SU-DHL-6 (cell line): Measurements from ENCODE around the gene CXorf38.

ENCODE experiments used
- H2AFZ ChIP-seq: fragments of 200-600 bp; sonication (generic); 2 replicates; pipeline ENCODE4 v1.6.1; 2014; ENCODE audit warnings: low read depth, mild to moderate bottlenecking, moderate library complexity, mixed read lengths, antibody characterized with exemption, low read length; ENCODE audit not compliant: severe bottlenecking
- H3F3A ChIP-seq: fragments of 200-600 bp; shearing (Covaris generic); 2 replicates; pipeline ENCODE4 v1.6.0; 2016; ENCODE audit warnings: antibody characterized with exemption, mild to moderate bottlenecking; ENCODE audit not compliant: insufficient read depth
- H3K27ac ChIP-seq: fragments of 200-600 bp; sonication (generic); 2 replicates; pipeline ENCODE4 v1.5.1; 2016; ENCODE audit warnings: low read depth, mild to moderate bottlenecking, low read length, moderate library complexity, mixed read lengths
- H3K27me3 ChIP-seq: fragments of 200-600 bp; sonication (generic), shearing (Covaris generic); 2 replicates; pipeline ENCODE4 v1.6.0; 2014; ENCODE audit warnings: mild to moderate bottlenecking, low read length
- H3K36me3 ChIP-seq: fragments of 200-600 bp; sonication (generic); 2 replicates; pipeline ENCODE4 v1.6.1; 2014; ENCODE audit warnings: mild to moderate bottlenecking, low read length, mixed read lengths
- H3K4me2 ChIP-seq: fragments of 300-600, 200-600 bp; shearing (Covaris generic), sonication (generic); 2 replicates; pipeline ENCODE4 v1.6.0; 2014; ENCODE audit warnings: low read length, low read depth, mild to moderate bottlenecking; ENCODE audit not compliant: poor library complexity, severe bottlenecking
- H3K4me3 ChIP-seq: fragments of 200-600 bp; sonication (generic); 2 replicates; pipeline ENCODE4 v1.5.1; 2014; ENCODE audit warnings: antibody characterized with exemption, low read length, mild to moderate bottlenecking, mixed read lengths; ENCODE audit not compliant: insufficient read depth, poor library complexity, severe bottlenecking
- H3K79me2 ChIP-seq: fragments of 200-600 bp; sonication (generic); 2 replicates; pipeline ENCODE4 v1.6.1; 2014; ENCODE audit warnings: mild to moderate bottlenecking, low read length, moderate library complexity; ENCODE audit not compliant: insufficient read depth
- H3K9ac ChIP-seq: fragments of 200-600 bp; sonication (generic); 2 replicates; pipeline ENCODE4 v1.7.0; 2014; ENCODE audit warnings: mild to moderate bottlenecking, low read length
- H3K9me2 ChIP-seq: fragments of 200-600 bp; sonication (generic); replicated peaks from 2 replicates; pipeline ENCODE4 v1.6.1; 2014; ENCODE audit warnings: low read length; ENCODE audit not compliant: insufficient read depth
- H3K9me3 ChIP-seq: fragments of 200-600 bp; sonication (generic); 2 replicates; pipeline ENCODE4 v1.6.1; 2014; ENCODE audit warnings: low read length, mixed read lengths; ENCODE audit not compliant: insufficient read depth
- H4K20me1 ChIP-seq: fragments of 200-600 bp; sonication (generic); 2 replicates; pipeline ENCODE4 v1.6.1; 2014; ENCODE audit warnings: low read depth, mild to moderate bottlenecking, antibody characterized with exemption, low read length, moderate library complexity, mixed read lengths
- CTCF ChIP-seq: fragments of 200-600 bp; sonication (generic); IDR thresholded peaks from one replicate; pipeline ENCODE4 v1.5.1; 2017; ENCODE audit warnings: antibody characterized with exemption, mild to moderate bottlenecking, low read length, moderate library complexity; ENCODE audit not compliant: insufficient read depth, poor library complexity, severe bottlenecking
- EZH2phosphoT487 ChIP-seq: fragments of 200-600 bp; sonication (generic), shearing (Covaris generic); conservative IDR thresholded peaks from 2 replicates; pipeline ENCODE4 v1.6.1; 2018; ENCODE audit warnings: mild to moderate bottlenecking, antibody characterized with exemption, low read length, moderate library complexity, mixed read lengths

Gene CXorf38

GRCh38 chrX:40687169-40687568 lies 39.8 kb upstream of the CXorf38 start:
- no peaks in the 10 kb centered on the region for H3K9me2 ChIP-seq
- no peaks in the 10 kb centered on the region for H3F3A ChIP-seq
- no peaks in the 10 kb centered on the region for H3K27me3 ChIP-seq
- H4K20me1 ChIP-seq, result no peaks in the 10 kb centered on the region
- H3K79me2 ChIP-seq, result no peaks in the 10 kb centered on the region
- no peak overlapping the region for H3K4me2 ChIP-seq
- TF ChIP-seq CTCF (no peak), EZH2phosphoT487 (no peak)
- H2AFZ ChIP-seq, result no peak overlapping the region
- H3K4me3 ChIP-seq, result no peak overlapping the region
- peaks cover 5% of the 10 kb centered on the region; the same call in 1 of the 2 replicates for H3K36me3 ChIP-seq
- no peak overlapping the region for H3K9ac ChIP-seq
- H3K9me3 ChIP-seq, result no peaks in the 10 kb centered on the region
- no peak overlapping the region for H3K27ac ChIP-seq

DNA sequence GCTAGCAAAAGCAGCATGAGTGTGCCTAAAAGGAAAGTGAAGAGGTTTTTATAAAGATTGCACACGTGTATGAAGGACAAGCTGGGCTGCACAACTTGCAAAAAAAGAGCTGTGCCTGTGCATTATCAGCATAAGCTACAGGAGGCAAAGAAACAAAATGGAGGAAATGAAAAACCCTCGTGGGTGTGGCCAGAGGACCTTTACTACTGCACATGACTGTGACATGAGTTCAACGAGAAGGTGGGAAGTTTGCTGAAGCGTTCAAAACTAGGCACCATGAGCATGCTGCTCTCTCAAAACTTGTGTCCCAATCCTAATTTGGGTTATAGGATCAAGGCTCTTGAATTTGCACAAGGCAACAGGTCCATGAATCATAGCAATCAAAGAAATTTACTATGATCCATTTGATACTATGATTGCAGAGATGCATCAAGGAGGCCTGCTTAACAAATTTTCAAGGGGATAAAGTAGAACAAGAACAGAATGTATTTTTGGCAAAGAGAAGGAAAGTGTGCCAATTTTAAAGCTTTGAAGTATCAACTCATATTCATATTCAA lies 38.1 kb upstream of the CXorf38 start:
- Histone ChIP-seq H3K4me3 (no peak overlapping the region), H3K9ac (no peak overlapping the region), H2AFZ (no peak overlapping the region), H3K9me2 (no peaks in the 10 kb centered on the region), H3K27ac (no peak overlapping the region), H3K9me3 (no peaks in the 10 kb centered on the region), H3K27me3 (no peaks in the 10 kb centered on the region), H3K36me3 (peaks cover 7% of the 10 kb centered on the region; the same call in 1 of the 2 replicates), H3F3A (no peaks in the 10 kb centered on the region), H4K20me1 (no peaks in the 10 kb centered on the region), H3K79me2 (no peaks in the 10 kb centered on the region), H3K4me2 (no peak overlapping the region)
- TF ChIP-seq EZH2phosphoT487 (no peak), CTCF (no peak)

- no peak overlapping the region for H3K4me2 ChIP-seq
- no peaks in the 10 kb centered on the region for H3F3A ChIP-seq
- no peaks in the 10 kb centered on the region for H4K20me1 ChIP-seq
- H3K9me3 ChIP-seq, result no peaks in the 10 kb centered on the region
- no peak overlapping the region for H3K9ac ChIP-seq
- H2AFZ ChIP-seq, result no peak overlapping the region
- no peaks in the 10 kb centered on the region for H3K27me3 ChIP-seq
- peaks cover 7% of the 10 kb centered on the region; the same call in 1 of the 2 replicates for H3K36me3 ChIP-seq
- H3K79me2 ChIP-seq, result no peaks in the 10 kb centered on the region
- no peaks in the 10 kb centered on the region for H3K9me2 ChIP-seq
- no peak overlapping the region for H3K4me3 ChIP-seq
- H3K27ac ChIP-seq, result no peak overlapping the region
- TF ChIP-seq EZH2phosphoT487 (no peak), CTCF (no peak)
Measured at GRCh38 chrX:40684092-40684491, 36.7 kb upstream of the CXorf38 start.
